SU-DHL-6 (cell line): Measurements from ENCODE around the gene FGF9.

ENCODE experiments used
- H2AFZ ChIP-seq: fragments of 200-600 bp; sonication (generic); 2 replicates; pipeline ENCODE4 v1.6.1; 2014; ENCODE audit warnings: low read depth, mild to moderate bottlenecking, moderate library complexity, mixed read lengths, antibody characterized with exemption, low read length; ENCODE audit not compliant: severe bottlenecking
- H3F3A ChIP-seq: fragments of 200-600 bp; shearing (Covaris generic); 2 replicates; pipeline ENCODE4 v1.6.0; 2016; ENCODE audit warnings: antibody characterized with exemption, mild to moderate bottlenecking; ENCODE audit not compliant: insufficient read depth
- H3K27ac ChIP-seq: fragments of 200-600 bp; sonication (generic); 2 replicates; pipeline ENCODE4 v1.5.1; 2016; ENCODE audit warnings: low read depth, mild to moderate bottlenecking, low read length, moderate library complexity, mixed read lengths
- H3K27me3 ChIP-seq: fragments of 200-600 bp; sonication (generic), shearing (Covaris generic); 2 replicates; pipeline ENCODE4 v1.6.0; 2014; ENCODE audit warnings: mild to moderate bottlenecking, low read length
- H3K36me3 ChIP-seq: fragments of 200-600 bp; sonication (generic); 2 replicates; pipeline ENCODE4 v1.6.1; 2014; ENCODE audit warnings: mild to moderate bottlenecking, low read length, mixed read lengths
- H3K4me2 ChIP-seq: fragments of 300-600, 200-600 bp; shearing (Covaris generic), sonication (generic); 2 replicates; pipeline ENCODE4 v1.6.0; 2014; ENCODE audit warnings: low read length, low read depth, mild to moderate bottlenecking; ENCODE audit not compliant: poor library complexity, severe bottlenecking
- H3K4me3 ChIP-seq: fragments of 200-600 bp; sonication (generic); 2 replicates; pipeline ENCODE4 v1.5.1; 2014; ENCODE audit warnings: antibody characterized with exemption, low read length, mild to moderate bottlenecking, mixed read lengths; ENCODE audit not compliant: insufficient read depth, poor library complexity, severe bottlenecking
- H3K79me2 ChIP-seq: fragments of 200-600 bp; sonication (generic); 2 replicates; pipeline ENCODE4 v1.6.1; 2014; ENCODE audit warnings: mild to moderate bottlenecking, low read length, moderate library complexity; ENCODE audit not compliant: insufficient read depth
- H3K9ac ChIP-seq: fragments of 200-600 bp; sonication (generic); 2 replicates; pipeline ENCODE4 v1.7.0; 2014; ENCODE audit warnings: mild to moderate bottlenecking, low read length
- H3K9me2 ChIP-seq: fragments of 200-600 bp; sonication (generic); replicated peaks from 2 replicates; pipeline ENCODE4 v1.6.1; 2014; ENCODE audit warnings: low read length; ENCODE audit not compliant: insufficient read depth
- H3K9me3 ChIP-seq: fragments of 200-600 bp; sonication (generic); 2 replicates; pipeline ENCODE4 v1.6.1; 2014; ENCODE audit warnings: low read length, mixed read lengths; ENCODE audit not compliant: insufficient read depth
- H4K20me1 ChIP-seq: fragments of 200-600 bp; sonication (generic); 2 replicates; pipeline ENCODE4 v1.6.1; 2014; ENCODE audit warnings: low read depth, mild to moderate bottlenecking, antibody characterized with exemption, low read length, moderate library complexity, mixed read lengths
- CTCF ChIP-seq: fragments of 200-600 bp; sonication (generic); IDR thresholded peaks from one replicate; pipeline ENCODE4 v1.5.1; 2017; ENCODE audit warnings: antibody characterized with exemption, mild to moderate bottlenecking, low read length, moderate library complexity; ENCODE audit not compliant: insufficient read depth, poor library complexity, severe bottlenecking
- EZH2phosphoT487 ChIP-seq: fragments of 200-600 bp; sonication (generic), shearing (Covaris generic); conservative IDR thresholded peaks from 2 replicates; pipeline ENCODE4 v1.6.1; 2018; ENCODE audit warnings: mild to moderate bottlenecking, antibody characterized with exemption, low read length, moderate library complexity, mixed read lengths

Gene FGF9

DNA sequence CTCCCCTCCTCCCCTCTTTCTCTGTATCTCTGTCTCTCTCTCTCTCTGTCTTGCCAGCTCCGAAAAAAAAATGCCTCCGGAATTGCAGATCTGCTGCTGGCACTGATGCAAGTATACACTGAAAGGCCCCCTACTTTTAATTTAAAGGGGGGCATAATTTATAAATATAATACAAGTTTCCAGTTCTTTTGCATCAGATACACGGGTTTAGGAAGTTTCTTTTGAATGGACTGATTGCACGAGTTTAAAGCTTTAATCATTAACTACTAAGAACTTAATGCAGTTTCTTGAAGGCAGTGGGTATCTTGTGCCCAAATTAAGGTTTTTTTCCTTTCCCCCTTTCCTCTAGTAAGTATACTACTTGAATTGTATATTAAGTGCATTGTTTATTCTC is 1.4 kb downstream of the FGF9 start:
- Histone ChIP-seq H3F3A (peaks cover 7% of the 10 kb centered on the region; the same call in 1 of the 2 replicates), H3K27ac (no peak overlapping the region), H3K4me3 (no peak overlapping the region), H3K36me3 (no peaks in the 10 kb centered on the region), H3K27me3 (no peaks in the 10 kb centered on the region; the same call in 1 of the 2 replicates), H3K79me2 (no peaks in the 10 kb centered on the region), H4K20me1 (no peaks in the 10 kb centered on the region), H2AFZ (no peak overlapping the region), H3K9me2 (no peaks in the 10 kb centered on the region), H3K4me2 (peak overlapping the region; percentile 64), H3K9ac (no peak overlapping the region), H3K9me3 (no peaks in the 10 kb centered on the region)
- no peak for TF ChIP-seq CTCF
- TF ChIP-seq EZH2phosphoT487 = no peak

DNA sequence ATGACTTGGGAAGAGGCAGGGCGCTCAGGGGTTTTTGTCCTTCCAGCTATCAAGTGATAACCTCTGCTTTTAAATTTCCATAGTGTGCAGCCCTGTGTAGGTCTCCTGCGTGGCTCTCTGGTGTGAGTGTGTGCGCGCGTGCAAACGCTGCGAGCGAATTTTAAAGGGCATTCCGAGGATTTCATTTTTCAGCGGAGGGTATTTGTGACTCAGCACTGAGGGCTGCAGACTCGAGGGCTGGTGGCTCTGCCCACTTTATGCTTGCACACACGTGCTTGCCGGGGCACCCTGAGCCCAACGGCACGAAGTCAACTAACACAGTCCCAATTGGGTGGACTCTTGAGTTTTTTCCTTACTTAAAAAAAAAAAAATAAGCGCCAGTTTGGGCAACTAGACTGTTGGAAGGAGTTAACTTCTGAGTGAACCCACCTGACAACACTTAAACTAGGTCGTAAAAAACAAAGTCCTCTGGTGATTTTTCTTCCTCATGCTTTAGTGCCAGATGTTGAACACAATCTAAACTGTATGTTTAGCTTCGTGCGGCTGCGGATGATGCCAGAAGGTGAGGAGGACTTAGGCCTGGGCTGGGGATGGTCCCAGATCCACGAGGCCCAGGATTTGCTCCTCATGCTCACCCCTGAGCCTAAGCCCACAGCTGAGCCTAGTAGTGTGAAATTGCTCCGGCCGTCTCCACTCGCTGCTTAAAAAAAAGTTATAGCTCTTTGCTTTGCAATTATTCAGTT is 2.1 kb downstream of the FGF9 start:
- Histone ChIP-seq H3F3A (peaks cover 7% of the 10 kb centered on the region; the same call in 1 of the 2 replicates), H3K36me3 (no peaks in the 10 kb centered on the region), H3K27ac (no peak overlapping the region), H3K27me3 (no peaks in the 10 kb centered on the region; the same call in 1 of the 2 replicates), H3K9me3 (no peaks in the 10 kb centered on the region), H3K4me3 (peak overlapping the region; percentile 63), H3K9ac (peak overlapping the region; percentile 53), H2AFZ (peak overlapping the region; percentile 68), H3K4me2 (peak overlapping the region; percentile 64), H3K79me2 (no peaks in the 10 kb centered on the region), H3K9me2 (no peaks in the 10 kb centered on the region), H4K20me1 (no peaks in the 10 kb centered on the region)
- TF ChIP-seq CTCF = no peak
- no peak for TF ChIP-seq EZH2phosphoT487

GRCh38 chr13:21673539-21673788 is 2.6 kb downstream of the FGF9 start:
- Histone ChIP-seq H3K9ac (peak overlapping the region; percentile 53), H3K4me2 (peak overlapping the region; percentile 64), H2AFZ (peak overlapping the region; percentile 68), H4K20me1 (no peaks in the 10 kb centered on the region), H3K9me2 (no peaks in the 10 kb centered on the region), H3K27me3 (no peaks in the 10 kb centered on the region; the same call in 1 of the 2 replicates), H3K79me2 (no peaks in the 10 kb centered on the region), H3K27ac (no peak overlapping the region), H3K9me3 (no peaks in the 10 kb centered on the region), H3K36me3 (no peaks in the 10 kb centered on the region), H3K4me3 (peak overlapping the region; percentile 63), H3F3A (peaks cover 7% of the 10 kb centered on the region; the same call in 1 of the 2 replicates)
- TF ChIP-seq EZH2phosphoT487 = no peak
- TF ChIP-seq CTCF = no peak
